GM21825 (cell line): ENCODE data around the gene SLC44A4.

Experiments
- ATAC-seq: cut with Tn5 transposase; IDR thresholded peaks from one replicate; pipeline ENCODE4 v1.9.1; 2021; ENCODE audit warnings: mild to moderate bottlenecking, moderate library complexity; ENCODE audit not compliant: unreplicated experiment

The SLC44A4 gene

GRCh38 chr6:31901415-31901952, 22.7 kb upstream of the SLC44A4 start:
- no peak for ATAC-seq

- ATAC-seq = no peak
These were observed 22.2 kb upstream of the SLC44A4 start for GRCh38 chr6:31900917-31901414.

- ATAC-seq = no peak
These were observed 21.3 kb upstream of the SLC44A4 start for GRCh38 chr6:31899882-31900722.

DNA sequence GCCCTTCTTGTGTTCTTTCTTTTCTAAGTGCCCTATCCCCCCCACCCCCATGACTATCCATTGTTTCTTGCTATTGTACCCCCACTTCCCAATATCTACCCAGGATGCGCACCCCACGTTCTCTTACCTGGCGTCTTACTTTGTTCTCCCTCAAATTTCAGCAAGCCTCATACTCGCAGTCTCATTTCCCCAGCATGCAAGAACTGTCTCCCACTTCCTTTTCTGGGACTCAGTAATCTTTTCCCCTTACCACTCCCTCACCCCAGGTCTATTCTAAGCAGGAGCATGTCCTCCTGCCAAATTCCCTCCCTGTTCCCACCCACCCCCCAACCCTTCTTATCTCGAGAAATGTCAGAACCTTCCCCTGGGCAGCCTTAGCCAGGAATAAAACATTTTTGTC, 20.4 kb upstream of the SLC44A4 start:
- ATAC-seq = no peak

DNA sequence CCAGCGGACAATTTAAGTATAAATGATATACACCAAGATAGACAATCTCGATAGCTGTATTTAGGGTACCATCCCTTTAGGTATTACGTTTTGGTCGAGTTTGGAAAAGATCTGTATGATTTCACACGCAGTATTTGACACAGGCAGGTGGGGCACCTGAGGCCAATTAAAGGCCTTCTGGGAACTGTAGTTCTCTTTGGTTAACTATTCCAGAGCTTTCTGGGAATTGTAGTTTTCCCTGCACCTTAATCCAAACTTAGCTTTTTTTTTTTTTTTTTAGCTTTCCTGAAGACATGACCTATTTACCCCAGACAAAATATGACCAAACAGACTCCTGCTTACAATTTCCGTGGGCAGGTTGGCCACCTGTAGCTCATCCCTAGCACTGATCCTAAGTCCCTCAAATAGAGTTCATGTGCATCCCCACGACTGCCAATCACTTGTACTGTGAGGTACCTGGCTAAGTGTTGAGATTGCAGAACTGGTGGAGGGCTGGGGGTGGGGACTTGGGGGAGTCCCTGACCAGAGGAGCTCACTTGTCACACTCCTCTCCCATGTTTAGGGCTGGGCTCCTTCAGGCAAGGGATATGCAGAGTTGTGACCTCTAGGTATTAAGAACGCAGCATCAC, 19.7 kb upstream of the SLC44A4 start:
- no peak for ATAC-seq

DNA sequence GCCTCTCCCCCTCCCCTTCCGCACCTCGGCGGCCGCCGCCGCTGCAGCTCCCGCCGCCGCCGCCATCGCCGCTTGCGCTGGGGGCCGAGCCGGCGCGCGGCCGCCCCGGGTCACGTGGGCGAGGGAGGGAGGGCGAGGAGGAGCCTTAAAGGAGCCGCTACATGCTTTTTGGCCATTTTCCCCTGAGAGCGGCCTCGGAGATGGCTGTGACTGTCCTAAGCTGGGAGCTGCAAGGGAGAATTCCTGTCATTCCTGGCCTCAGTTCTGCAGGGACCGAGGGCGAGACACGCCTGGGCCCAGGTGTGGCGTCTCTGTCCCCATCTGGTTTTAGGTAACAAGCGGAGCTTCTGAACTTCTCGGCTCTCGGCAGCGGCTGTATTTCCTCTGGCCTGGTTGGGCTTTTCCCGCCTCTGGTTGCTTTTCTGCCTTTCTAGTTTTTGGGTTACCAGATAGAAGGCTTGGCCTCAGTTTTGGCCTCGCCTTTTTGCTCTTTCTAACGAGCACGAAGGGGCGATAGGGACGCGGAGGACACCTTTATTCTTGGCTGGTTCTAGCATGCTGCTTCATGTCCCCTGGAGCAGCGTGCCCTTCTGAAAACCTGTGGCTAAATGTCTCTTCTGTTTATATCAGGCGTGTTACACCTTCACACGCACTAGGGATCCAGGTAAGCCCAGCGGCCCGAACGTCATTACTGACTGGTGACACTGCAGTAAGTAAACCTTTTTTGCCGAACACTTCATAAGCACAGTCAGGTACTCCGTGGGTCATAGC, 19.0 kb upstream of the SLC44A4 start, which contains the start of gene EHMT2:
EHMT2 (minus strand) TSS at position 87 of the 771 bp plus-strand sequence; CDS start at position 66, 21 bp downstream.
- peak; percentile 37 for ATAC-seq

GRCh38 chr6:31896856-31897611, 18.2 kb upstream of the SLC44A4 start:
- no peak for ATAC-seq

DNA sequence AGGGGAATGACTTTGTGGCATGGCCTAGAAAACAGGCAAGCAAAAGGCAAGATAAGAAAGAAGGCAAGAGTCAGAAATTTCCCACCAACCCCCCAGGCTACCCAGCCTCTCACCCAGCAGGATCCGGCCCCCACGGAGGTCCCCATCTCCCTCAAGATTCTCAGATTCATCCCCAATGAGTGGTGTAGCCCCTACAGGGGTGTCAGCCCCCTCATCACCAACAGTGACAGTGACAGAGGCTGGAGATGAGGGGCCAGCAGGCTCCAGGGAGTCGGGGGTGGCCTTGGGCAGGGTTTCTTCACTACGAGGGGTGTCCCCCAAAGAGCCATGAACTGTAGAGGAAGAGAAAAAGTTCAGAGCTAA, 17.7 kb upstream of the SLC44A4 start:
- no peak for ATAC-seq

DNA sequence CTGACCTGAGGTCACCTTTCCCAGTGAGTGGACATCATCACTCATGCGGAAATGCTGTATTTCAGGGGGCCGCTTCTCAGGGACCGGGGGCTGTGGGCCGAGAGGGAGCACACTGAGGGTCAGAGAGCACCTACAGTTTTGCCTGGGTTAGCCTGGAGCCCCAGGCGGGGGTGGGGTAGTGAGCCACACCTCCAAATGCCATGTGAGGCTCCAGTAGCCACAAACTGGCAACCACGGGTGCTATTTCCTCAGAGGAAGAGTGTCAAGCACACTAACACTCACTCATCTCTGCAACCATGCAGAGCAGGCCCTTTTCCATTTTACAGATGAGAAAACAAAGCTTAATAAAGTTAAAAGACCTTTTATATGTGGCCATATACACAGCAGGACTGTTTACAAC, 14.0 kb upstream of the SLC44A4 start:
- ATAC-seq = no peak

DNA sequence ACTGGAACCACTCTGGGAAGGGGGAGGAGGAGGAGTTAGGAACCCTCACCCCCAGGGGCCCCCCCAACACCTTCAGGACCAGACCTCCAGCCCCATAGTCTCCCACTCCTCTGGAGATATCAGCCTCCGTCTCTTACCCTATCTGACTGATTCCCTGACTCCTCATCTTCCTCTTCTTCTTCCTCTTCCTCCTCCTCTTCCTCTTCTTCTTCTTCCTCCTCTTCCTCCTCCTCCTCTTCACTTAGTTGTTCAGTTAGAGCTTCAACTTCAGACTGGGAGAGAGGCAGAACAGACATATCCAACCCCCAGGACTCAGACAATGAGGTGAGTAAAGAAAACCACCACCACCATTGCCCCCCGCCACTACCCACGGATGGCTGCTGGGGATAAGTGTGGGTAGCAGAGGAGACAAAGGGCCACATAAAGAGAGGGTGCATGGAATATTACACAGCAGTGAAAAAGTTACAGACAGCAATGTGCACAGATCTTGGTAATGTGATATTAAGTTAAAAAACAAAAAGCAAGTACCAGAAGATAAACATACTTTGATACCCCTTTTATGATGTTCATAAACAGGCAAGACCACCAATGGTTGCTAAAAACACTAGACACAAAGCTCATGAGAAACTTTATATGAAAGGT, 10.7 kb upstream of the SLC44A4 start:
- no peak for ATAC-seq

DNA sequence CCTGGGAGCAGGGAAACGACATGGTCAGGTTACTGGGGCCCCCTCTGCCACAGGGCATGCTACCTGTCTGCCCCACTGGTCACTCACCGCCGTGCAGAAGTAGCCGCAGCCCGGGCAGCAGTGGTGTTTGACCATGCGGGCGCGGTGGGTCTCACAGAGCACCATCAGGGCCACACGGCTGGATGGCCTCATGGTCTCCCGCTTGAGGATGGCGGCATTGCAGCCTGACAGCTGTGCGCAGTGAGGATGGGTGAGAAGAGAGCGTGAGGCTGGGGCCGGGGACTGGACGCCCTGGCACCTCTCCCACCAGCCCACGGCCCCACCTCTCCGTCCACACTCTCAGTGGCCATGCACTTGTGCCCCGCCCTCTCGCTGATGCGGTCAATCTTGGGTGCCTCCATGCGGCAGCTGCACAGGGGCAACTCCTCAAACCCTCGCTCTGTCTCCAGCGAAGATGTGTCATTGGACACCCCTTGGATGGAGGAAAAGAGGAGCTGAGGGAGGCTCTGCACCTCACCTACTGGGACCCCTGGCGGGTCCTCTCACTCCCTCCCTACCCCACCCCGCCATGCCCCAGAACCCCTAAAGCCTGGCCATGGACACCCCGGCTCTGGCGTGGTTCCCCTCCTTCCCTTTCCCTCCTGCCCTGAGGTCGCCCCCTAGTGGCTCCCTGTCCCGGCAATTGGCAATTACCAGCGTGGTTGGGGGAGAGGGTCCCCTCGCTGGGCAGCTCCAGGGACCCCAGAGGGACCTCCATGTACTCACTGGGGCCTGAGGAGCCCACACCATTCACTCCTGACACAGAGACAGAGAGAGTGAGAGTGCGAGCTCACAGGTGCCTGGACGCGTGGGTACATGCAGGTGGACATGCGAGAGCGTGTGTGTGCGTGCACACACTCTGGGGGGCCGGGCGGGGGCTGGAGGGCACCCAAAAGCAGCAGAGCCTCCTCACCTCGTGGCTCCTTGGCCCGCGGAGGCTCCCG, 9.8 kb upstream of the SLC44A4 start:
- no peak for ATAC-seq

DNA sequence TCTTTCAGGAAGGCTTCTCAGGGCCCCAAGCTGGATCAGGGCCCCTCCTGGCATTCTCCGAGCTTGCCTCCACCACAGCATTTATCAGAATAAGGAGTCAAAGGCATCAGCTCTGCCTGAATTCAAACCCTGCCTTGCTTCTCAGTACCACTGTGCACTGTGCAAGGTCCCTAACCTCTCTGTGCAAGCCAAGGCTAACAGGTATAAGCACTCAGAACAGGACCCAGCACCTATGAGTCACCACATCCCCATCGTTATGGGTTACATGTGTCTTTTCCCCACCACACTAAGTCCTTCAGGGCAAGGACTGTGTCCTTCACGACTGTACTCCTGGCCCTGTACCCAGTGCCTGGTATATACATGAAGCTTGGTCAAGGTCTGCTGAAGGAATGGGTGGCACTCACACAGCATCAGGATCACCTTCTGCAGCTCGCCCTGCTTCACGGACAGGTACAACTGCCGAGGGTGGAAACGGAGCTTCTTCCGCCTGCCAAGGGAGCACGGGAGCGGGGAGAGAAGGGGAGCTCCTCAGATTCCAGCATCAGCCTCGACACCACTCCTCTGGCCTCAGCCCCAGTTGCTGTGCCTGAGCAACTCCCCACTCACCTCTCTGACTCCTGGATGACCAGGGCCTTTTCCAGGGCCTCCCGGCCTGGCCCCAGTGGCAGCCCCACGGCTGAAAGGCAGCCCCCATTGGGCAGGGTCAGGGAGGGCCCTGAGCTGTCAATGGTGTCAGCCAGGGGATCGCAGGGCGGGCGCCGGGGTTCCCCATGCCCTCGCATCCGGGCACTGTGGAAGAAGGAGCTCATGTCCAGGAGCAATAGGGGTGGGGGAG, 8.6 kb upstream of the SLC44A4 start:
- no peak for ATAC-seq

GRCh38 chr6:31886541-31886991, 7.8 kb upstream of the SLC44A4 start:
- no peak for ATAC-seq

DNA sequence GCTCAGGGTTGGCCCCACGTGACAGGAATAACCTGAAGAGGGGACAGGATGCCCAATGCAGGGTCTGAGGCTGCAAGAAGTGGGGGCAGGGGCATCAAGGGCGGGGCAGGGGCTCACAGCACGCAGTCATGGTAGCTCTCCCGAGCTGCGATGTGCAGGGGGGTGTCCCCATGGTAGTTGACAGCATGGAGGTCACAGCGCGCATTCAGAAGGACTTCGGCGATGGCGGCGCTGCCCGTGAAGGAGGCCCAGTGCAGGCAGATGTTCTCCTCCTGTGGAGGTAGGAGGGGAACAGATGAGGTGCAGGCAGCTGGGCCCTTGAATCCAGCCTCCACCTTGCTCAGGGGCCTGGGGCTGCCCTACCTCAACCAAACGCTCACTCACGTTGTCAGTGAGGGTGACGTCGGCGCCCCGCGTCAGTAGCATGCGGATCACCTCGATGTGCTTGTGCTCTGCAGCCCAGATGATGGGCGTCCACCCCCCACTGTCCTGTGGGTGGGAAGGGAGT, 5.8 kb upstream of the SLC44A4 start:
- ATAC-seq = no peak

DNA sequence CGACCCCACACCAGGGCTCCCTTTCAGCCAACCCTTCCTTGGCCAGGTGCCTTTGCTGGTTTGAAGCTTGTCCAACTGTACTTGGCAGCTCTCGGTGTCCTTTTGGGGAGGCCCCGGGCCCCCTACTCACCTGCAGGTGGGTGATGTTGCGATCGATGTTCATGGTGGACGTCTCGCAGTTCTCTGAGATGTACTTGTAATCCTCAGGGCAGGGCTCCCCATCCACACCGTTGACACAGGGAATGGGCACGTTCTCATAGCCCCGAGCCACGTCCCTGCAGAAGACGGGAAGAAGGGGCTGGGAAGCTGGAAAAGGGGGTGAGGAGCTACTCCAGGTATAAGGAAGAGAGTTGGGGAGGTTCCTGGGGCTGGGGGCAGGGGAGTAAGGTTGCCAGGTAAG, 4.9 kb upstream of the SLC44A4 start:
- ATAC-seq = no peak

DNA sequence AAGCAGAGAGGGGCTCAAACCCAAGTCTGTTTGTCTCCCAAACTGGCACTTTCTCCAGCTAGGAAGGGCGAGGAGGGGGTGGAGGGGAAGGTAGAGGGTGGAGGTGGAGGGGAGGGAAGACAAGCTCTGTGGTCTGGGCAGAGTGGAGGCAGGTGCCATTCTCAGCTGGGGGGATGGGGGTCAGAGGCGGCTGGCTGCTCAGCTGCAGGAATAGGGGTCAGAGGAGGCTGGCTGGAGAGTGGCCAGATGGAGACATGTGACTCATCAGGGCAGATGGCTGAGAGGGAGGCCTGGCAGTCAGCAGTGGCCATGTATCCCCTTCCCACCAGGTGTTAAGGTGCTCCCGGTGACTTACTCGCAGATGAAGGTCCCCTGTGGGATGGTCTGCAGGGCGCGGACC, 3.5 kb upstream of the SLC44A4 start:
- ATAC-seq = no peak

DNA sequence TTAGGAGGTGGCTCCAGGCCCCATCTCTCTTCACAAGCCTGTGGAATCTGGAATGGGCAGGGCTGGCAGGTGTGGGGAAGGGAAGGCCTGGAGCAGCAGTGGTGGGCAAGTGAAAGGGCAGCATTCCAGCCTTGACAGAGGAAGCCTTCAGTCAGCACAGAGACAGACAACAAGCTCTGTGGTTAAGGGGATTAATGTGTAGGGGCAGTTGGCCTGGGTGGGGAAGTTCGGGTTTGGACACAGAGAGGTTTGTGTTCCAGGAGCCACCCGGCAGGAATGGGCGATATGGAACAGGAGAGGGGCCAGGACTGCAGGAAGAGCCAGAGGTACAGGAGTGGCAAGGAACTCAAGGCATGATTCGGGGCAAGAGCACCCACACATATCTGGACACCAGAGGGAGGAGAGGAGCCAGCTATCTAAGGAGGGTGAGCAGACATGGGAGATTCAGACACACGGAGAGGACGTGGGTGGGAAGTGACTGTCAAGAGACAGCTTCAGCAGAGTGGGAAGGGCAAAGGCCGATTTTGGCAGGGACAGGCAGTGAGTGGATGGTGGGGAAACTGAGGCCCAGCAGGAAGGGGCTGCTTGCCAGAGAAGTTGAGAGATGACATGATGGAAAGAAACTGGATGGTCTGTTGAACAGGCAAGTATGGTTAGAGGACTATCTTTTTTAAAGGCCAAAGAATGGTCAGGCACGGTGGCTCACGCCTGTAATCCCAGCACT, 2.5 kb upstream of the SLC44A4 start:
- ATAC-seq = no peak
